Measurements from ENCODE around the gene MBP.

The MBP gene

DNA sequence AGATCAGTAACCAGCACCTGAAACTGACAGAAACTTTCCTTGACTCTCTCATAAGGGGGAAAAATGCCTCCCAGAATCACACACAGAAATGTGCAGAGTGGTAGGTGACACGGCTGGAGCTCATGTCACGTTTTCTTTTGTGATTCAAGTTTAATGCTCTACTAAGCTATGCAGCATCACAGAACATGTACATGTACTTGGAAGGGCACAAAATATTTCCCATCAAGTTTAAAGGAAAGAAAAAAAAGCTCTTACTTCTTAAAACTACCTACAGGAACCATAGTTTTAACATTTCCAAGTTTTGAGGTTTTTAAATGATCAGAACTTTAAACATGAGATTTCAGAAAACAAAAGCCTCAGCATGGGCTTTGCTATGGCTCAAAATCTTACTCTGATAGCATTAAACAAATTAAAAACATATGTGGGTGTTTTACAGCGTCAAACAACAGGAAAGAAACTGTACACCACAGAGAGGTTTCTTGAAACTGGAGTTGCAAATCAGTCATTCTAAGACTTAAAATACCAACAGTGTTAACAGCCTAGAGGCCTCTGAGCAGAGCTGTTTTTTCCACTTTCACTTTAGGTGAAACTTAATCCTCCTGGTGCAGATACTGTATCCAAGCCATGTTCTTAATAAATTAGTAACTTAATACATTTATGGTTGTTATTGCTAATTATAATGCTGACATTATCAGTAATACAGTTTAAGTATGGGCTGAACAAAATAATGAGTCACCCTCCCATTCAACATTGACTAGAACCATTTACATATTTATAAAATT lies 30.1 kb downstream of the MBP start:
- TF ChIP-seq, protein P1, sequence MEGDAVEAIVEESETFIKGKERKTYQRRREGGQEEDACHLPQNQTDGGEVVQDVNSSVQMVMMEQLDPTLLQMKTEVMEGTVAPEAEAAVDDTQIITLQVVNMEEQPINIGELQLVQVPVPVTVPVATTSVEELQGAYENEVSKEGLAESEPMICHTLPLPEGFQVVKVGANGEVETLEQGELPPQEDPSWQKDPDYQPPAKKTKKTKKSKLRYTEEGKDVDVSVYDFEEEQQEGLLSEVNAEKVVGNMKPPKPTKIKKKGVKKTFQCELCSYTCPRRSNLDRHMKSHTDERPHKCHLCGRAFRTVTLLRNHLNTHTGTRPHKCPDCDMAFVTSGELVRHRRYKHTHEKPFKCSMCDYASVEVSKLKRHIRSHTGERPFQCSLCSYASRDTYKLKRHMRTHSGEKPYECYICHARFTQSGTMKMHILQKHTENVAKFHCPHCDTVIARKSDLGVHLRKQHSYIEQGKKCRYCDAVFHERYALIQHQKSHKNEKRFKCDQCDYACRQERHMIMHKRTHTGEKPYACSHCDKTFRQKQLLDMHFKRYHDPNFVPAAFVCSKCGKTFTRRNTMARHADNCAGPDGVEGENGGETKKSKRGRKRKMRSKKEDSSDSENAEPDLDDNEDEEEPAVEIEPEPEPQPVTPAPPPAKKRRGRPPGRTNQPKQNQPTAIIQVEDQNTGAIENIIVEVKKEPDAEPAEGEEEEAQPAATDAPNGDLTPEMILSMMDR (IDR thresholded peaks at IDR 0.05; ENCODE audit: poor library complexity, severe bottlenecking), result no peak
- Histone ChIP-seq H3K36me3 (ENCODE audit: low read depth) (peaks cover 35% of the 10 kb centered on the region), H3K9me3 (ENCODE audit: severe bottlenecking) (no peaks in the 10 kb centered on the region), H3K4me3 (ENCODE audit: severe bottlenecking) (no peak overlapping the region), H3K27ac (ENCODE audit: poor library complexity, severe bottlenecking) (peak overlapping the region; percentile 100), H3K27me3 (ENCODE audit: insufficient read depth, poor library complexity, severe bottlenecking) (no peaks in the 10 kb centered on the region), H3K4me1 (ENCODE audit: insufficient read depth, poor library complexity, severe bottlenecking) (peaks cover 38% of the 10 kb centered on the region)
- ATAC-seq (ENCODE audit: low read depth) (no peak), DNase-seq (ENCODE audit: low spot score) (no peak)

DNA sequence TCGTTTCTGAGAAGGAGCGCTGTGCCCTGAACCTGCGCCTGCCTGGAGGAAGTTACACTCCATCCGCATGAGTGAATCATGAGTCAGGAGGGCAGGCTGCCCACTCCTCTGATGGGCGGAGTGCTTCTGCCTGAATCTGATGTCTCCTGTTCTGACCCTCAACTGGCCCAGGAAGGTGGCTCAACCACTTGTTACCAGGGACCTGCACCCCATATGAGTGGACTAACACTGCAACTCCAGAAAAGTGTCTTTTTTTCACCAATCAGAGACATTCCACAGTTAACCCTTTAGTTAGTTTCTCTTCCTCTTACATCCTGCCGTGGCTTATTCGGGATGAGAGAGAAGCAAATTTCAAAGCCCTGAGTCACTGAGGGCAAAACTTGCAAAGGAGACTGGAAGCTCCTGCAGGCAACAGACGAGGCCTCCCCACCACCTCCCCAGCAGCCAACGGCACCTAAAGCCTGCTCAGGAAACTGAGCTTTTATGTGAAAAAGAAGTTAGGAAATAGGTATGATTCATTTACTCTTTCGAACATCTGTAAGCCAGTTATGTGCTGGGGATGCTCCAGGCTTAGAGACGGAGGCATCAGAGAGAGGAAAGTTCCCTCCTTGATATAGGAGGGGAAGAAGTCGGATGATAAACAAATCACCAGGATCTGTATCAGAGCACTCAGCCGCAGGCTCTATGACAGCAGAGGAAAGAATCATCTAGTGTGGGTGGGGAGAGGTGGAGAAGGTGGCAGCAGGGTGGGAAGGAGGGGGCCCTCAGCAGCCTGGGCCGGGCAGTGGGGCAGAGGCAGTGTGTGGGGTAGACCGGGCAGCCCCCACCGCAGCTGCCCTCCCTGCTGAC lies 30.9 kb downstream of the MBP start:
- TF ChIP-seq, protein P1 (IDR thresholded peaks at IDR 0.05; ENCODE audit: poor library complexity, severe bottlenecking), result no peak
- Histone ChIP-seq H3K36me3 (ENCODE audit: low read depth) (peaks cover 41% of the 10 kb centered on the region), H3K4me3 (ENCODE audit: severe bottlenecking) (no peak overlapping the region), H3K4me1 (ENCODE audit: insufficient read depth, poor library complexity, severe bottlenecking) (peaks cover 38% of the 10 kb centered on the region), H3K27ac (ENCODE audit: poor library complexity, severe bottlenecking) (peak overlapping the region; percentile 100), H3K27me3 (ENCODE audit: insufficient read depth, poor library complexity, severe bottlenecking) (no peaks in the 10 kb centered on the region), H3K9me3 (ENCODE audit: severe bottlenecking) (no peaks in the 10 kb centered on the region)
- ATAC-seq (ENCODE audit: low read depth) (peak; percentile 86), DNase-seq (ENCODE audit: low spot score) (peak; percentile 95)

DNA sequence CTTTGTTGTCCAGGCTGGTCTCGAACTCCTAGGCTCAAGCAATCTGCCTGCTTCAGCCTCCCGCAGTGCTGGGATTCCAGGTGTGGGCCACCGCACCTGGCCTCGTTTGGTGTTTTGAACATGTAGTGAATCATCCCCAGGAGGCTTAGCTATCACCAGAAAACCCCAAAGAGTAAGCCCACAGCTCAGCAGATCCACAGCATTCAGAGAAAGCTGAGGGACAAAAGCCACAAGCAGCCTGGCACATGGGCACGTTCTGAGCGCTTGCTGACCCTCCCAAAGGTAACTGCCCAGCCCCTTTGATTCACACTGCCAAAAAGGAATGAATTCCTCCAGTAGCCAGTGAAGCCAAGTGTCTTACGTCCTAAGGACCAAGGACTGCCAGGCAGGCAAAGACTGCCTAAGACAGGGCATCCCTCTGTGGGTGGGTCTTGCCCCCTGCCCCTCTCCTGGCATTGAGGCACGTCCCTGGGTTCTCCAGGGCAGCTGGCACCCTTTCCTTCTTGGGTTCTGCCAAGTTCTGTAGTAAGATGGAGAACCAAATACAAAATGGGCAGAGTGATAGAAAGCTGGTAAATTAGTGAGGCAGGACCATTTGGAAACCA lies 31.7 kb downstream of the MBP start:
- DNase-seq (ENCODE audit: low spot score), result no peak
- peaks cover 45% of the 10 kb centered on the region for H3K36me3 ChIP-seq (ENCODE audit: low read depth)
- no peaks in the 10 kb centered on the region for H3K9me3 ChIP-seq (ENCODE audit: severe bottlenecking)
- peak; percentile 6; the same call in 1 of the 3 replicates for ATAC-seq (ENCODE audit: low read depth)
- peak overlapping the region; percentile 100 for H3K27ac ChIP-seq (ENCODE audit: poor library complexity, severe bottlenecking)
- no peaks in the 10 kb centered on the region for H3K27me3 ChIP-seq (ENCODE audit: insufficient read depth, poor library complexity, severe bottlenecking)
- TF ChIP-seq, protein P1 (IDR thresholded peaks at IDR 0.05; ENCODE audit: poor library complexity, severe bottlenecking), result no peak
- no peak overlapping the region for H3K4me3 ChIP-seq (ENCODE audit: severe bottlenecking)
- peaks cover 38% of the 10 kb centered on the region for H3K4me1 ChIP-seq (ENCODE audit: insufficient read depth, poor library complexity, severe bottlenecking)

DNA sequence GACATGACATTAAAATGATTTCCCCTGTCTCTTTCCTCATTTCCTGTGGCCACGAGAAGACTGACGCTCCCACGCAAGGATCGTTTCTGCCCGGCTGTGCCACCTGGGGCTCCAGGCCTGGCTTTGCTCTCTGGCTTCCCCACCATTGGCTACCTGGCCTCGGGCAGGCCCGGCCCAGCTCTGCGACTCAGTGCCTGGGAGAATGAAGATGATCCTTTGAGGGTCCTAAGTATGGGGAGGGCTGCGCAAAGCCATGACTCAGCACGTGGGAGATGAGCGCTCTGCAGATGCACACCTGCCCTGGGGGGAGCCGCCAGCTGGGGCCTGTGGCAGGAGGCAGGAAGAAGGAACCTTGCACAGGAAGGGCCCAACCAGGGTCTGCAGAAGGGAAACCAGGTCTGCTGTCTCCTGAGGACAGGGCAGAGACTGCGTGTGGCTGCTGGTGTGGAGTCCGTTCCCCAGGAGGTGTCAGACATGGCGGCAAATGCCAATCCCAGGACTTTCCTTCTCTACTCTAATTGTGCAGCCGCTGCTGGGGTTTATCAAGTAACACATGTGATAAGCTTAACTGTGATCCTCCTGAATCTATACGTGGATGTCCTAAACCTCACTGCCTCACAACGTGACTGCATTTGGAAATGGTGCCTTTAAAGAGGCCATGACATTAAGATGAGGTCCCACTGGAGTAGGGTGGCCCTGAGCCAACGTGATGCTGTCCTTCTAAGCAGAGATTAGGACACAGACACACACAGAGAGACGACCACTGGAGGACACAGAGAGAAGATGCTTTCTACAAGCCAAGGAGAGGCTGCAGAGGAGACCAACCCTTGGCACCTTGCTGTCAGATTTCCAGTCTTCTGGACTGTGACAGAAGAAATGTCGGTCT lies 32.9 kb downstream of the MBP start:
- Histone ChIP-seq H3K4me1 (ENCODE audit: insufficient read depth, poor library complexity, severe bottlenecking) (peaks cover 38% of the 10 kb centered on the region), H3K27ac (ENCODE audit: poor library complexity, severe bottlenecking) (peak overlapping the region; percentile 100), H3K36me3 (ENCODE audit: low read depth) (peaks cover 47% of the 10 kb centered on the region), H3K9me3 (ENCODE audit: severe bottlenecking) (no peaks in the 10 kb centered on the region), H3K27me3 (ENCODE audit: insufficient read depth, poor library complexity, severe bottlenecking) (no peaks in the 10 kb centered on the region), H3K4me3 (ENCODE audit: severe bottlenecking) (no peak overlapping the region)
- TF ChIP-seq, protein P1 (IDR thresholded peaks at IDR 0.05; ENCODE audit: poor library complexity, severe bottlenecking), result no peak
- no peak for DNase-seq (ENCODE audit: low spot score)
- no peak for ATAC-seq (ENCODE audit: low read depth)
